NOMO-1 (cell line): ENCODE results near the gene SH2B3.
A peak's percentile ranks its signal among the peaks of the same experiment; 100 is the strongest.
"Not testable (repeated sequence)": the region's sequence is repeated elsewhere in the genome, so short reads cannot be mapped to it uniquely, and the experiment has no call there.

Source experiments
- DNase-seq, 2 experiments: peaks; one replicate each; lab custom pipeline; 2025; ENCODE audit not compliant: unreplicated experiment in 2 of 2; lab: John Stamatoyannopoulos, UW

SH2B3 gene

GRCh38 chr12:111457071-111457470, 51.3 kb downstream of the SH2B3 start:
- no peak for DNase-seq

GRCh38 chr12:111457577-111457976, 51.9 kb downstream of the SH2B3 start:
- DNase-seq = no peak

- DNase-seq = no peak
Measured at GRCh38 chr12:111458546-111459172, 52.9 kb downstream of the SH2B3 start.

- not testable (repeated sequence) for DNase-seq
Measured at GRCh38 chr12:111460111-111460510, 54.4 kb downstream of the SH2B3 start.

- DNase-seq = peak; percentile 54 to 89
Measured at GRCh38 chr12:111462210-111462769, 56.6 kb downstream of the SH2B3 start.

GRCh38 chr12:111467092-111467856, 61.6 kb downstream of the SH2B3 start:
- no peak for DNase-seq

GRCh38 chr12:111467857-111468241, 62.1 kb downstream of the SH2B3 start:
- no peak for DNase-seq

- no peak for DNase-seq
Measured at GRCh38 chr12:111469401-111469800, 63.7 kb downstream of the SH2B3 start.

GRCh38 chr12:111471236-111471635, 65.5 kb downstream of the SH2B3 start:
- no peak for DNase-seq

GRCh38 chr12:111482462-111482861, 76.7 kb downstream of the SH2B3 start:
- DNase-seq = no peak

GRCh38 chr12:111488271-111488670, 82.5 kb downstream of the SH2B3 start:
- no peak for DNase-seq

GRCh38 chr12:111488798-111489197, 83.1 kb downstream of the SH2B3 start:
- no peak for DNase-seq

- not testable (repeated sequence) for DNase-seq
Measured at GRCh38 chr12:111492979-111493378, 87.3 kb downstream of the SH2B3 start.

GRCh38 chr12:111494676-111495075, 89.0 kb downstream of the SH2B3 start:
- peak in 1 of 2 experiments; percentile 31 for DNase-seq
